Panc1 (cell line): ENCODE data around the gene RNFT1. TPM values are rescaled to one million over a fixed set of nuclear protein-coding genes. Genes with fewer than 3 reads are reported as not detected.
A peak's percentile ranks its signal among the peaks of the same experiment; 100 is the strongest.
"Not testable (repeated sequence)": the region's sequence is repeated elsewhere in the genome, so short reads cannot be mapped to it uniquely, and the experiment has no call there.

ENCODE experiments used
- ATAC-seq: fragments of 200-7000 bp; cut with Tn5 transposase; 2 replicates; pipeline ENCODE4 v1.9.1; 2020; ENCODE audit warnings: mild to moderate bottlenecking, moderate library complexity
- BruUV-seq: library from RNA; stranded (reverse); fragments of 400-500 nt; replicated peaks from 2 replicates; lab custom pipeline; 2021; lab: Mats Ljungman, UMichigan
- CTCF ChIA-PET: fragments of 300-600 bp; sonication (Branson Sonifier 250); formaldehyde crosslinking; loops from one replicate; lab custom pipeline; 2022; ENCODE audit warnings: antibody characterized with exemption; lab: Charles Lee
- POLR2A ChIA-PET: fragments of 300-600 bp; sonication (Branson Sonifier 250); formaldehyde crosslinking; loops from one replicate; lab custom pipeline; 2022; ENCODE audit warnings: antibody characterized with exemption; lab: Charles Lee
- DNase-seq: peaks from one replicate; pipeline ENCODE4 v3.0.0-alpha.2; 2010; ENCODE audit warnings: low read depth, low spot score
- H3K27ac ChIP-seq: 2 replicates; pipeline ENCODE4 v1.5.1; 2011; ENCODE audit warnings: mild to moderate bottlenecking, low read length, inconsistent platforms
- H3K27me3 ChIP-seq: fragments of 200-500 bp; sonication (Bioruptor generic); 2 replicates; pipeline ENCODE4 v1.6.0; 2014; ENCODE audit warnings: low read length, inconsistent platforms; ENCODE audit not compliant: control insufficient read depth, insufficient read depth
- H3K36me3 ChIP-seq: fragments of 200-500 bp; sonication (Bioruptor generic); 2 replicates; pipeline ENCODE4 v1.5.1; 2014; ENCODE audit warnings: inconsistent platforms, mild to moderate bottlenecking, low read length, moderate library complexity; ENCODE audit not compliant: control insufficient read depth, insufficient read depth
- H3K4me1 ChIP-seq: 2 replicates; pipeline ENCODE4 v1.5.1; 2011; ENCODE audit warnings: inconsistent platforms, mild to moderate bottlenecking, low read length, moderate library complexity; ENCODE audit not compliant: control insufficient read depth, insufficient read depth
- H3K4me3 ChIP-seq, 2 experiments: 2 replicates each; pipeline ENCODE4 v1.5.1; 2011 to 2012; ENCODE audit warnings: low read depth in 2 of 2, low read length in 2 of 2, mild to moderate bottlenecking in 2 of 2, inconsistent platforms in 1 of 2, moderate library complexity in 1 of 2
- H3K9me3 ChIP-seq: fragments of 200-500 bp; sonication (Bioruptor generic); 2 replicates; pipeline ENCODE4 v1.5.1; 2014; ENCODE audit warnings: low read depth, mild to moderate bottlenecking, inconsistent platforms, low read length, moderate library complexity; ENCODE audit not compliant: control insufficient read depth, insufficient read depth
- CTCF ChIP-seq: fragments of 450-650 bp; IDR thresholded peaks from 2 replicates; pipeline ENCODE4 v1.5.1; 2017; ENCODE audit warnings: mild to moderate bottlenecking
- POLR2AphosphoS5 ChIP-seq: IDR thresholded peaks from 2 replicates; pipeline ENCODE4 v1.6.1; 2012; ENCODE audit warnings: mild to moderate bottlenecking, low read depth, low read length, moderate library complexity
- REST ChIP-seq, 2 experiments: IDR thresholded peaks; 2 replicates each; pipeline ENCODE4 v1.6.1; 2011 to 2012; ENCODE audit warnings: low read depth in 2 of 2, control low read depth in 1 of 2, low read length in 1 of 2, mild to moderate bottlenecking in 1 of 2, moderate library complexity in 1 of 2; ENCODE audit not compliant: insufficient read depth in 1 of 2
- SIN3A ChIP-seq: IDR thresholded peaks from 2 replicates; pipeline ENCODE4 v1.6.1; 2012; ENCODE audit warnings: low read depth, mild to moderate bottlenecking, low read length, moderate library complexity, borderline replicate concordance; ENCODE audit not compliant: insufficient read depth
- TCF7L2 ChIP-seq: IDR thresholded peaks from 2 replicates; pipeline ENCODE4 v1.6.1; 2011; ENCODE audit warnings: mild to moderate bottlenecking, low read depth, low read length, inconsistent platforms
- in situ Hi-C: cut with HindIII; loops from 2 replicates; pipeline ENCODE4 v1.10.0; 2016; ENCODE audit warnings: low sequenced_read_pairs, low pct_unique_long_range_greater_than_20kb
- intact Hi-C: fragments of 100-400 bp; cut with micrococcal nuclease; formaldehyde crosslinking; loops from one replicate; pipeline ENCODE4 v1.10.0; 2022; ENCODE audit not compliant: unreplicated experiment
- total RNA-seq: library from RNA; stranded (reverse); gene quantifications from one replicate; pipeline ENCODE4 v1.2.1, GENCODE V29; 2021; ENCODE audit not compliant: unreplicated experiment

RNFT1 gene
- total RNA-seq, 1 experiment from 2014 or later: 11.7 TPM

GRCh38 chr17:59972778-59973177 is 8.2 kb upstream of the RNFT1 start:
- H3K4me3 ChIP-seq: no peak overlapping the region
- DNase-seq (no peak), ATAC-seq (no peak)
- intact Hi-C loops (no loop called here), in situ Hi-C loops (no loop called here)
- no peaks in the 10 kb centered on the region for H3K9me3 ChIP-seq
- H3K27ac ChIP-seq: no peak overlapping the region
- CTCF ChIA-PET: no interaction called here
- H3K27me3 ChIP-seq: no peaks in the 10 kb centered on the region
- no TSS peak for BruUV-seq
- H3K4me1 ChIP-seq: no peaks in the 10 kb centered on the region
- H3K36me3 ChIP-seq: no peaks in the 10 kb centered on the region
- TF ChIP-seq SIN3A (no peak), CTCF (no peak), POLR2AphosphoS5 (no peak), TCF7L2 (no peak), REST (IDR thresholded peaks at IDR 0.05; ENCODE audit: insufficient read depth in 1 of 2, low read depth in 2 of 2, low read length in 1 of 2) (no peak)
- POLR2A ChIA-PET: no interaction called here

- in situ Hi-C loops, BruUV-seq: not testable (repeated sequence)
Measured at GRCh38 chr17:59971771-59972170, 7.2 kb upstream of the RNFT1 start.

GRCh38 chr17:59963738-59964481 is 630 bp downstream of the RNFT1 start:
- no TSS peak for BruUV-seq
- POLR2A ChIA-PET: interaction anchor here (0.6 to 0.7 kb wide), 2 partner anchors 23 to 86 kb away, joined by 3 read pairs; no protein-coding TSS in a partner anchor
- intact Hi-C loops: no loop called here

More at GRCh38 chr17:59971771-59972170, 7.2 kb upstream of the RNFT1 start:
- CTCF ChIA-PET, intact Hi-C loops, POLR2A ChIA-PET, DNase-seq, ATAC-seq, H3K36me3 ChIP-seq, H3K9me3 ChIP-seq, H3K4me3 ChIP-seq, H3K27ac ChIP-seq, H3K4me1 ChIP-seq, H3K27me3 ChIP-seq: not testable (repeated sequence)

More at GRCh38 chr17:59963738-59964481, 630 bp downstream of the RNFT1 start:
- in situ Hi-C loops: no loop called here
- no peaks in the 10 kb centered on the region; the same call in none of the 2 replicates for H3K36me3 ChIP-seq
- no peak for TF ChIP-seq CTCF
- 0 out of 4 replicates have a peak, but pooled peaks of 1 of the 2 experiments have one; percentile 17 for TF ChIP-seq REST (IDR thresholded peaks at IDR 0.05; ENCODE audit: insufficient read depth in 1 of 2, low read depth in 2 of 2, low read length in 1 of 2)
- H3K27ac ChIP-seq: peak overlapping the region; percentile 86
- H3K9me3 ChIP-seq: no peaks in the 10 kb centered on the region
- CTCF ChIA-PET: no interaction called here
- DNase-seq (no peak), ATAC-seq (peak; percentile 72)
- H3K4me3 ChIP-seq: peak overlapping the region; percentile 93
- H3K4me1 ChIP-seq: peaks cover 9% of the 10 kb centered on the region
- no peaks in the 10 kb centered on the region for H3K27me3 ChIP-seq
